ELR (cell line): ENCODE measurements around the gene CBX4.
A peak's percentile ranks its signal among the peaks of the same experiment; 100 is the strongest.

ENCODE experiments used
- DNase-seq: peaks from one replicate; pipeline ENCODE4 v3.0.0-alpha.2; 2015; ENCODE audit warnings: low read depth

The CBX4 gene

GRCh38 chr17:79839356-79840268 is at the start of gene CBX4:
CBX4 (minus strand) TSS chr17:79839440; CDS start chr17:79839251, 189 bp downstream.
- DNase-seq = peak; percentile 94

DNA sequence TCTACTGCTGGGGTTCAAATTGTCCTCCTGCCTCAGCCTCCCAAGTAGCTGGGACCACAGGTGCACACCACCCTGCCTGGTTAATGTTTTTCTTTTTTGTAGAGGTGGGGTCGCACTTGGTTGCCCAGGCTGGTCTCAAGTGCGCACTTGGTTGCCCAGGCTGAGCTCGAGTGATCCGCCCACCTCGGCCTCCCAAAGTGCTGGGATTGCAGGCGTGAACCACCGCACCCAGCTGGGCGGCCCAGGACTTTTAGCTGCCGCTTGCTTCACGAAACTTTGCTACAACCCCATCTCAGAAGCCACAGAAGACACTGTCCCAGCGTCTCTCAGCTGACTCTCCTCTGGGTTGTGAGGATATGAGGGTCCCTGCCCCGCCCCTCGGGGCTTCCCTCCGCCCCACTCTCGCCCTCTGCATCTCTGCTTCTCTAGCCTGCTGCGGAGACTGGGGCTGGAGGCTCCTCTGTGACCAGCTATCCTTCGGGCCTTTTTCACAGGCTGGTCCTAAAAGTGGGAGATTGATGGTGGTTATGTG is 48.8 kb upstream of the CBX4 start:
- no peak for DNase-seq

DNA sequence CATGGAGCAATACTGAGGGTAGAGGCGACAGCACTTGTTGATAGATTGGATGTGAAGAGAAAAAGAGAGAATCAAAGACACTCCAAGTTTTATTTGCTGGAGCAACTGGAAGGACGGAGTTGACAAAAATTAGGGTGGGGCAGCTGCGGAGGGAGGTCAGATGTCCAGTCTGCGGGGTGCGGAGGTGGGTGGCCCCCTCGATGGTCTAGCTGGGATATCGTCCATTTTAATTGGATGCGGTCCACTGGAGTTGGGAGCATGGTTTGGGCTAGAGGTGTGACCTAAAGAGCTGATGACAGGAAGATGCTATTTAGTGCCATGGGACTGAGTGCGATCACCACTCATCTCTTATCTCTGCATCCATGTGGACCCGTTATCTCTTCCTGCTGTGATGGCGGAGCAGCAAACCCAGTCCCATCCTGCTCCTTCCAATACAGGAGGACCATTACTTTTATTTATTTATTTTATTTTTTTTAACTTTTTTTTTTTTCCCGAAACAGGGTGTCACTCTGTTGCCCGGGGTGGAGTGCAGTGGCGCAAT is 48.3 kb upstream of the CBX4 start:
- no peak for DNase-seq

GRCh38 chr17:79883202-79883601 is 44.0 kb upstream of the CBX4 start:
- DNase-seq = no peak

DNA sequence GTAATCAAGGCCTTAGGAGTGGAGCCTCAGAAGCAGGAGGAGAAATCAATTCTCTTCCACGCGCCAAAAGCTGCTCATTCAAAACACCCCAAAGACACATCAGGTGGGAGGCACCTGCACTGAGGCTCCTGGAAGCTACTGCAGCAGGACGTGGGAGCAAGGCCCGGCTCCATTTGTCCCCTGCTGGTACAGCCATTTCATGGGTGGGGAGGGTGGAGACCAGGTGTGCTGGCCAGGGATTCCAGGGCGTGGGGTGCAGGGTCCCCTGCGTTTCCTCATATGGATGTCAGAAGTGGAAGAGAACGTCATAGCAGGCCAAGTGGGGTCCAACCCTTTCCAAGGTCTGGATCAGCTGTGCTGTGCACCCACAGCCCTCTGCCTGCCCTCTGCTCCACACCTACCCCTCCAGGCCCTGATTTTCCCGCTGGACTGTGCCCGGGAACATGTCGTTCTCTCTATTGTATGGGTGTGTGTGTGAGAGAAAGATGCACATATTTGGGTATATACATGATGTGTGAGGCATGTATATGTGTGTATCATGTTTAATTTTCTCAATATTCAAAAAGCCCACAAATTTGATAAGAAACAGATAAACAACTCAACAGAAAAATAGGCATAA is 39.2 kb upstream of the CBX4 start:
- no peak for DNase-seq

- DNase-seq = no peak
Observed at GRCh38 chr17:79877041-79877440, 37.8 kb upstream of the CBX4 start.

GRCh38 chr17:79875511-79875910 is 36.3 kb upstream of the CBX4 start:
- no peak for DNase-seq

- peak; percentile 65 for DNase-seq
Observed at GRCh38 chr17:79874329-79874981, 35.2 kb upstream of the CBX4 start.

DNA sequence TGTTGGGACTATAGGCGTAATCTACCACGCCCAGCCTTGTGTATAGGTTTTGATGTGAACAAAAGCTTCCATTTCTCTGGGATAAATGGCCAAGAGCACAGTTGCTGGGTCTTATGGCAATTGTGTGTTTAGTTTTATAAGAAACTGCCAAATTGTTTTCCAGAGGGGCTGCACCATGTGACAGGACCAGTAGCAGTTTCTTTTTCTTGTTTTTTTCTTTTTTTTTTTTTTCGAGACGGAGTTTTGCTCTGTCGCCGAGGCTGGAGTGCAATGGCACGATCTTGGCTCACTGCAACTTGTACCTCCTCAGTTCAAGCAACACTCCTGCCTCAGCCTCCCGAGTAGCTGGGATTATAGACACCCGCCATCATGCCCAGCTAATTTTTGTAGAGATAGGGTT is 34.3 kb upstream of the CBX4 start:
- DNase-seq = no peak

DNA sequence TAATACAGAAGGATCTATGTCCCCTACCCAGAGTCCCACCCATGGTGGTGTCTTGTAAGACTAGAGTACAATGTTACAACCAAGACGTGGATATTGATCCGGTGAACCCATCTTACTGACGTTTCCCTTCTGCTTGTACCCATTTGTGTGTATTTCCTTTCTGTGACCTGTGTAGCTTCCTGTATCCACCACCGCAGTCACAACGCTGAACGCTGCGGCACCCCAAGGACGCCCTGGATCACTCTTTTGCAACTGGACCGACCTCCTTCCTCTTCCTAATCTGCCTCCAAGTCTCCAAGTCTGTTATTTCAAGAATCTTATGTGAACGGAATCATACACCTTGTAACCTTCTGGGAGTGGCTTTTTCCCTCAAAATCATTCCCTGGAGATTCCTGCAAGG is 33.5 kb upstream of the CBX4 start:
- DNase-seq = no peak

GRCh38 chr17:79871131-79871530 is 31.9 kb upstream of the CBX4 start:
- DNase-seq = no peak

DNA sequence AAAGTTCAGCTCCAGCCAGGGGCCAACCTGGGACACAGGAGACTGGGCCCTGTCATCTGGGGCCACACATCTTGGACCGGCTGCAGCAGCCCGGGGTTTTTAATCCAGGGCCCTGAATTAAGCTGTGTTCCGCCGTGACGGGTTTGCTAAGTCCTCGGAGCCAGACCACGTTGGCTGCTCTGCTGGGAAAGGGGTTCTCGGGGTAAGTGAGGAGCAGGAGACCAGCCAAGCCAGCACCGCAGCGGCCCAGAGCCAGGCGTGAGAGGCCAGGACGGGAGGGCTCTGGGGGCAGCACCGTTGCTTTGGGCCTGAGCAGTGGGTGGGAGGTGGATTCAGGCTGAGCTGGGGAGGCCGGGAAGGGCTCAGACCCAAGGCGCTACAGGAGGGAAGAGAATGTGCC is 31.3 kb upstream of the CBX4 start:
- no peak for DNase-seq

DNA sequence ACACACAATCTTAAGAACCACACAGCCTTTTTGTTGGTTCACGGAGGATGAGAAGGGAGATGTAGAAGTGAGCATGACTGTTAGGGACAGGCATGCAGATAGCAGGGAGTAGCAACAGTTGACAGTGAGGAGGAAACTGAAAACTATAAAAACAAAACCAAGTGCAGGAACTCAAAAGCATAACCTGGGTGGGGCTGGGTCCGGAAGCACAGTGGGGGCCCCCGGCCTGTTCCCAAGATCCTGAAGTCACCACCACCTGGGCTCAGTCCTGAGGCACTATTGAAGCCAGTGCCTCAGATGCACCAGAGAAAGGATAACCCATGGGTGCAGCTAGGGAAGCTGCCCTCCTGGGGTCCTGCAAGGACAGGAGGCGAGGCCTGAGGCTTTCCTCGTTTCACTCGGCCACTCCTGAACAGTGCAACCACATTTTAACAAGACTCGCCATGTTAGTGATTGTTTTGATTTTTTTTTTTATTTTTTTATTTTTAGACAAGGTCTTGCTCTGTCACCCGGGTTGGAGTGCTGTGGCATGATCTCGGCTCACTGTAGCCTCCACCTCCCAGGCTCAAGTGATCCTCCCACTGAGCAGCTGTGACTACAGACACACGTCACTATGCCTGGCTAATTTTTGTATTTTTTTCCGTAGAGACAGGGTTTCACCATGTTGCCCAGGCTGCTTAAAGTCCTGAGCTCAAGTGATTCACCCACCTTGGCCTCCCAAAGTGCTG is 27.7 kb upstream of the CBX4 start:
- DNase-seq = peak; percentile 19

GRCh38 chr17:79865351-79866210 is 26.3 kb upstream of the CBX4 start:
- no peak for DNase-seq

GRCh38 chr17:79864617-79865250 is 25.5 kb upstream of the CBX4 start:
- no peak for DNase-seq

DNA sequence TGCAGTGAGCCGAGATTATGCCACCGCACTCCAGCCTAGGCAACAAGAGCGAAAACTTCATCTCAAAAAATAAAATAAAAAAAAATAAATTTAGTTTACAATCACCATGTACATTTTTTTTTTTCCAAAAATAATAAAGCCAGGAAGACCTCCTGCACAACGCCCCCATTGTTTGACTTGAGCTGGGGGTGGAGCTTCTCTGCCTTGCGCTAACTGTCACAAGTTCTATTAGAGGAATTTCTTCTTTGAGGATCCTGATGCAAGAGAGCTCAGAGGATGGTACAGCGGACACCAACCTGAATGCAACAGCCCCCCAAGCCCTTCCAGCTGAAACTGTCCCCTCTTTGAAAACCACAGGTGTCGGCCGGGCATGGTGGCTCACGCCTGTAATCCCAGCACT is 24.9 kb upstream of the CBX4 start:
- DNase-seq = no peak

GRCh38 chr17:79862771-79863440 is 23.7 kb upstream of the CBX4 start:
- no peak for DNase-seq

DNA sequence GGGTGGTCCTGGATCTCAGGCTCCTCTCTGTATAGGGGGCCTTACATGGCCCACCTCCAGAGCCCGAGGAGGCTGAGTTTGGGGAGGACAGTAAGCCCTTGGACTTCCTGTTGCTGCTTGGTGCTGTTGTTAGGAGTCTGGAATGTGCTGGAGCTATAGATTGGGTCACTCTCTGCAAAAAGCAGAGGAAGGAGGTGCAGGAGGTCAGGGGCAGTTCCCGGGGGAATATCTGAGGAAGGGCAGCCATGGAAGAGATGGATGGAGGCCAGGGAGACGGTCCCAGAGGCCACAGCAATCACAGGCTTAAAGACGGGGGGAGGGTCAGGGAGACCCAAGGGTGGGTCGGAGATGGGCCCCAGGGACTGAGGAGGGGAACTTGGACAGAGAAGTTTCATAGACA is 23.0 kb upstream of the CBX4 start:
- no peak for DNase-seq

DNA sequence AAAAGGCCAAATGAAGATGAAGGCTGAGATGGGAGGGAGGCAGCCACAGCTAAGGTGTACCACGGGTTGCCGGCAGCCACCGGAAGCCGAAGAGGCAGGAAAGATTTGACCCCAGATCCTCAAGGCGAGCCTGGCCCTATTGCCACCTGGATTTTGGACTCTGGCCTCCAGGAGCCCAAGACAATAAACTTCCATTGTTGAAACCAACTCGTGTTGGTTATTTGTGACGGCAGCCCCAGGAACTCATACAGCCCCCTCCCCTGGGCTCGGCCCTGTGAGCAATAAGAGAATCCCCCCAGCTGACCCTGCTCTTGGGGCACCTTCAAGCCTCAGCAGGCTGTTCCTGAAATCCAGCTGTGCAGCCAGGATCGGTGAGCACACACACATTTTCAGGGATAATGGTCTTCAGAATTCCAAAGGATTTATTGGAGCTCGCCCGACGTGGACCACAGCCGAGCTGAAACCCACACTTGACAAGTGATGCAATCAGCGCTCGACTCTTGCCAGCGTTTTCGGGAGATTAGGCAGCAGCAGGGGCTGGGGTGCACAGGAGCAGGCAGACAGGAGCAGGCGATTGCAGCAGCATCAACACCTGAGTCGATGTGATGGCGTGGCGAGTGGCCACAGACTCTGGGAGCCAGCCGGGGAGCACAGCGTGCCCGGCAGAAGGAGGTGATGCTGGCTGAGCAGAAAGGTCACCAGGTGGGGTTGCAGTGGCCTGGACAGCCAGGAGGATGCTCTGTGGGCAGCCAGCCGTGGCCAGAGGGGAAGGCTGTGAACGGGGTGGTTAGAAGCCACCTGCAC is 22.4 kb upstream of the CBX4 start:
- DNase-seq = no peak
